ENCODE results near the gene LHB.

DNA sequence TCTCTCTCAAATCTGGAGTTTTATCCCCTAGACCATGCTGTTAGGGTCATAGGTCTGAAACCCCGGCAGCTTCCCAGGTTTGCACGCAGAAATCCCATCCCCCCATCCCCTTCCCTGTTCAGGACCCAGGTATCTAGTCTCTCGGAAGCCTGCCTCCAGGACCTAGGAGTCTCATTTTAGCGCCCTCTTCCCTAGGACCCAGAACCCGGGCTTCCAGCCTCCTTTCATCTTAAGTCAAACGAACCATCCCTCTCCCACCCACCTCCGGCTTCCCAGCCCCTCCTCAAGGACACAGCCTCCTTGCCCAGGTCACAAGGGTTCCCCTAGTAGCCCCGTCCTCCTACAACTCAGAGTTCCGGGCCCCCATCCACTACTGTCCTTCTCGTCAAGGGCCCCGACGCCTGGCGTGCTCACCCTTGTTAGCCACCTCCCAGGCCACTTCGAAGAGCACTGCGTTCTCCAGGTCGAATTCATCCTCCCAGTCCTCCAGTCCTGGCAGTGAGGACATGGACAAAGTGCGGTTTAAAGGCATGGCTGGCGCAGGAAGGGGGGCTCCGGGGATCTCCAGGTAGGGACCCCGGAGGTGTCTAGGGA, 24.2 kb downstream of the LHB start:
- TF ChIP-seq POLR2AphosphoS5 (IDR thresholded peaks at IDR 0.05; ENCODE audit: low read depth) = no peak
- no peak for TF ChIP-seq CTCF (IDR thresholded peaks at IDR 0.05; ENCODE audit: insufficient read depth, low read length)
- TF ChIP-seq REST (IDR thresholded peaks at IDR 0.05; ENCODE audit: insufficient replicate concordance, low read depth) = no peak
- TF ChIP-seq GABPA (IDR thresholded peaks at IDR 0.05; ENCODE audit: low read depth) = no peak
- TF ChIP-seq SPI1 (IDR thresholded peaks at IDR 0.05; ENCODE audit: borderline replicate concordance, low read depth) = no peak
